NCI-H510A (cell line): ENCODE measurements around the gene UNC79.

ENCODE experiments used
- DNase-seq: peaks from one replicate; lab custom pipeline; 2025; lab: John Stamatoyannopoulos, UW

Gene UNC79

DNA sequence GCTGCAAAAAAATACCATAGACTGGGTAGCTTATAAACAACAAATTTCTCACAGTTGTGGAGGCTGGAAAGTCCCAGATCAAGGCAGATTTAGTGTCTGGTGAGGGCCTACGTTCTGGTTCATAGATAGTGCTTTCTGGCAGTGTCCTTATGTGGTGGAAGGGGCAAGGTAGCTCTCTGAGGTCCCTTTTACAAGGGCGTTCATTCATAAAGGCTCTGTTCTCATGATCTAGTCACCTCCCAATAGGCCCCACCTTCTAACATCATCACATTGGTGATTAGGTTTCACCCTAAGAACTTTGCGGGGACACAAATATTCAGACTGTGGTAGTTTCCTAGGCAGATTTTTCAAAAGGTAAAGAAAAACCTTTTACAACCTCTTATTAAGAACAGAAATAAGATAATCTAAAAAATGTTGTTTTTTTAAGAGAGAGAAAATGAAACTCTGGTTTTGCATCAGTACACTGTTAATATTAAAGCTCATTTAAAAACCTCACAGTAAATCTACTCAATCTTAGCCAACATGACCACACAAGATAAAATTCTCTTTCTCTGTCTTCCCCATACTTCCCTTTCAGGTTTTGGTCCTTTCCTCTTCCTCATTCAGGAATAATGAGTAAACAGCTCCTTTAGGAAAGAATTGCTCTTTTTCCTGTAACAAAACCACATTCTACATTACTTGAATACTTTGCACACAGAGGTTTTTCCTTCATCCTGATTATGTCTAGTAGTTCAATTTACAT is 117.5 kb downstream of the UNC79 start:
- DNase-seq, result no peak

- DNase-seq, result no peak
These were observed 118.9 kb downstream of the UNC79 start for GRCh38 chr14:93549595-93549994.

DNA sequence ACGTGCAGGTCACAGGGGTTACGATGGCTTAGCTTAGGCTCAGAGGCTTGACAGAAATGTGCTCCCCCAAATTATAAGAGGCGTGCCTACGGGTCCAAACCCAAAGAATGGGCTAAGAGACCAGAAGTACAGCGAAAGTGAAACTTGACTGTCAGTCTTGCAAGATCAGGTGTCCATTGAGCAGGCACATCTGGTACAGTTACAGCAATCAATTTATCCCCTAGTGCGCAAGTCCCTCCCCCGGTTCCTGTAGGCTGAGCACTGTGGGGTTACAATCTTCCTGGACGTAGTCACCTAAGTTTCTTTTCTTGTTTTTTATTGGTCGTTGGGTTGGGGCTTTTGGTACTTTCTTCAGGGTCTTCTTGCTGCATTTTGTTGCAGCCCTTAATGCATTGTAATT is 134.2 kb downstream of the UNC79 start:
- DNase-seq, result no peak

DNA sequence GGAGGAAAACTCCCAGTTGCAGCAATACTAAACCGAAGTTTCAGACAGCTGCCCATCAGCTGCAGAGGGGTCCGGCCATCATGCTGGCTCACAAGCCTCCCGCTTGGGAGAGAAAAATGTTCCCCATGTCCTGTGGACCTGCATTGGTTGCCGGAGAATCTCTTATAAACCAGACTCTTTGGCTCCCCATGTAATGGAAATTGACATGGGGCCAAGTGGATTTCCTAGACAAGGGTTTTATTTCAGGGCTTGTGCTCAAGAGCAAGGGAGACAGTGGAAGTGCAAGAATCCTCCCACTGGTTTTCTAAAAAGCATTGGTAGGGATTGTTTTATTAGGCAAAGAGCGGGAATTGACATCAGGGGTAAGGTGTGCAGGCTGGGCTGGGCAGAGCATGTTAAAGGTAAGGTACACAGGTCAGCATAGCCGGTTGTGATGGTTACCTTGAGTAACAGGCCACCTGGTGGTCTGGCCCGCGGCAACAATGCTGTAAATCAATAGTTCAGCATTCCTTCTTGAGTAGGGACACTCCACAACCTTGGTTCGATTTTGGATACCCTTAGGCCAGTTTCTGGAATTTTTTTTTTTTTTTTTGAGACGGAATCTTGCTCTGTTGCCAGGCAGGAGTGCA is 135.4 kb downstream of the UNC79 start:
- DNase-seq, result no peak

DNA sequence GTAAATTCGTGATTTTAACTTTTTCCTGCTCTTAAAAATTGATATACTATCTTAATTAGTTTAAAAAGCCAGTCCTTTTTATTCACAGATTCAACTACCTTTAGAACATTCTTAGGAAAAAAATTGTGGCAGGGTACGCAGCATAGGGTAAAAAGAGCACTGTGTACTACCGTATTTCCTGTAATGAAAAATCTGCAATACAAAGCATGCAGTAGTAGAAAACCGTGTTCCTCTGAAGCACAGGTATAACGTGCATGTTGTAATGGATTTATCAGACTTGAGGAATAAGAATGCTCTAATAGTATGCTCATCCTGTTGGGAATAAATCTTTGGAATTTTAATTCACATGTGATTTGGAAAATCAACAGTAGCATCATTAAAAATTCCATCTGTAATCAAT is 140.5 kb downstream of the UNC79 start:
- no peak for DNase-seq

- no peak for DNase-seq
These were observed 148.4 kb downstream of the UNC79 start for GRCh38 chr14:93579178-93579577.

- DNase-seq, result no peak
These were observed 151.8 kb downstream of the UNC79 start for GRCh38 chr14:93582516-93582915.

GRCh38 chr14:93587330-93587729 is 156.6 kb downstream of the UNC79 start:
- DNase-seq, result no peak

DNA sequence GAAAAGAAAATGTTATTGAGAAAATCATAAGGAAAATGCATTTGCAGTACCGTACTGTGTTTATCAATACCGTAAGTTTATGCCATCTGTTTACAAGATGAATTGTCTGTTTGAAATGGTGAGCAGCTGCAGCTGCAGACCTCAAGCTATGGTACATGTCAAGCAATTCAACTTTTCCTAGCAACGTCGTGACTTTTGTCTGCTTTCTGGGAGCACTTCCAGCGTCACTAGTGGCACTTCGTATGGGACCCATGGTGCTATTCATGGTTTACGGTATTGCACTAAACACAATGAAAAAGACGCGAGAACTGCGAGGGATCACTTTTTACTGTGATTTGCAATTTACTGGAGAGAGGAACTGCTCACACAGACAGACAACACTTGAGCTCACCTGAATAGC is 160.8 kb downstream of the UNC79 start:
- no peak for DNase-seq

DNA sequence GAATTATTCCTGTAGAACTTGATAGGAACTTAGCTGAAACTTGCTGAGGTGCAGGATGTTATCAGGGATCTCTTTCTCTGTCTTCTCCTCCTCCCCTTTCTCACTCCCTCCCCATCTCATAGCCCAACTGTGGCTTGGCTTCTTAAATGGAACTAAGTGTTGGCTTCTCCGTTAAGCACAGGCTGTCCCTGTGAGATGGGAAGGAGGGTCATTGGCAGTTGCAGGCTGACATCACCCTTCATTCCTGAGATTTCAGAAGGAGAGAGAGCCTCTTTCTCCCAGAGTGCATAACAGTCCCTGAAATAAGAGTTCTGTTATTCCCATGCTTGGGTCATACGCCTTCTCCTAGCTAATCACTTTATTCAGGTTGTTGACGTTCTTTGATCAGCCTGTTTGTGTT is 162.0 kb downstream of the UNC79 start:
- no peak for DNase-seq

GRCh38 chr14:93606091-93606490 is 175.4 kb downstream of the UNC79 start:
- DNase-seq, result no peak

DNA sequence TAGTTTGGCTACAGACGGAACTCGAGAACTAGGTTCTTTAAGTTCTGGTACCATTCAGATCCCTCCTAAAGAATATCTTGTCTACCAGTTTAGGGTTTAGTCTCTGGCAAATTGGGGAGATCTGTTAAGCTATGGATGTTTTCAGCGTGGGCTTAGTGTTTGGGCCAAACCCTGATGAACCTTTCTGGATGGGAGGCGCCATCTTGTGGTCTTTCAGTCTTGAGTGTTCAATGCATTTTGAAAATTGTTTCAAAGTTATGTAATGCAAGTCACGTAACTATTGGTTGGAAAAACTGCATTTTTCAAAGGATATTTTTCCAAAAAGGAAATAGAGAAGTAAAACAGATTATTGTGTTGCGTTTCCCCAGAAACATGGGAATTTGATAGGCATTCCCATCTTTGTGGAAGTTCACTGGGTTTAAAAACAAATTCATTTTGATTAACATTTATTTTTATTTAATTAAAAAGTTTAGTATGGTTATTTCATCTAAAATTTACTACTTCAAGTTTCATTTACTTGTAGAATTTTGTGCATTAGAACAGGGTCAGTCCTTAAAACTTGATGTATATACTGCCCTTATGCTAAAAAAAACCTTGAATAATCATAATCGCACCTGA is 188.5 kb downstream of the UNC79 start:
- DNase-seq, result no peak

GRCh38 chr14:93628048-93628447 is 197.3 kb downstream of the UNC79 start:
- DNase-seq, result no peak

DNA sequence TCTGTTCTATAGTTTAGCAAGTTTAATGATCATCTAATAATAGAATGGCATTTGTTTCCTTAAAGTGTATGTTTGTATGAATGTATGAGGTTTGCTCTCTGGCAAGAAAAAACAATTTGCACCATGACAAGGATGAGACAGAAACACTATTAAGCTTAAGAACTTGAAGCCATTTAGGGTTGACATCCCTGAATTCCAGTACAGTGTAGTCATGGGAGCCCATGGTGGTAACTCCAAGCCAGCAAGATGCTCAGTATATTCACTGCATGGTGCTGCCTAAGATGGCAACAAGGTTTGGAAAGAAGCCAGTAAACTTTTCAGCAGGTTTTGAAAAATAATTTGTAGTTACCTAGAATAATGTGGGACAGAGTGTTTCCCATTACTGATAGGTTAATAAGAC is 198.9 kb downstream of the UNC79 start:
- no peak for DNase-seq

GRCh38 chr14:93638790-93639189 is 208.1 kb downstream of the UNC79 start:
- no peak for DNase-seq

DNA sequence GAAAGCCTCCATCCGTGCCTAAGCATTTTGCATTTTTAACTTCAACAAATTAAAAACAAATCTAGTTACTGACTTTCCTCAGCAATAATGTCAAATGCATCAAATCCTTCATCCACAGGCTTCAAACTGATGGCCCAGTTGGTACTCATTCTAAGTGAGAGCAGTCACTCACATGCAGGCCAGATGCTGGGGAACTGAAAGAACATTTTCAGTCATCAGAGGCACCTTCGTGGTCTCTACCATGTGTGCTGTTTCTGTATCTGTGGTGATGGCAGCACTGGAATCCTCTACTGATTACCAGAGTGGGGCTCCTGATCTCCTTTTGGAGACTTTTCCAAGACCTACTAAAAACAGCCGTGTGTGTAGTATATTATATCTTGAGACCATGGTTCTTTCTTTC is 212.4 kb downstream of the UNC79 start:
- DNase-seq, result no peak

DNA sequence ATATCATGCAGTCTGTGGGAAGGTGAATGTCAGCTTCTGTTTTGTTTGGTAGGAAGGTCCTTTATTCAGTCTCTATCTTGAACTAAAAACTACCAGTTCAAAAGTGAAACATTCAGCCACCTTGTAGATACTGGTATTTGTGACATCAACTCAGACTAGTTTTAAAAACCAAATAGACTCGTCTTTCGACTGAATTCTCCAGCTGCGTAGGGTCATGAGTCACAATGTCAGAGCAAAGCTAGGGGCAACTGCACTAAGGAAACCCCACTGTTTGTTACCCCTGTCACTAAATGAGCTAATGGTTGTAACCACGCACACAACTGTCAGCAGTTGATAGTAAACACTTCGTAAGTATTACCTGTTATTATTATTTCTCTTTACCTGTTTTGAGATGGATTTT is 212.9 kb downstream of the UNC79 start:
- no peak for DNase-seq

DNA sequence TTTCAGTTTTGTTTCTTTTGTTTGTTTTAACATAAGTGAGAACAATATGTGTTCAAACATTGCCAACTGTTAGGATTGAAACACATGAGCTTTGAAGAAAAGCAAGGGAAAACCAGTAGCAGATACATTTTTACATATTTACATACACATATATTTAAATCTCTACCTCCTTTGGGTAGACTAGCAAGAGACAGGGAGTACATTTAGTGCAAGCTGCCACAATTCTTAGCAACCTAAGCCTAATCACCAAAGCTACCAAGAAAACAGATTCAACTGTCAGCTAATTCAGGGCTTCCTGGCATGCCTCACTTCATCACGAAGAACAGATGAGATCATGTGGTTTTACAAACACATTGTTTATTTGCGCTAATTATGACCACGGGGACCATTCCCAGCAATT is 214.5 kb downstream of the UNC79 start:
- no peak for DNase-seq

DNA sequence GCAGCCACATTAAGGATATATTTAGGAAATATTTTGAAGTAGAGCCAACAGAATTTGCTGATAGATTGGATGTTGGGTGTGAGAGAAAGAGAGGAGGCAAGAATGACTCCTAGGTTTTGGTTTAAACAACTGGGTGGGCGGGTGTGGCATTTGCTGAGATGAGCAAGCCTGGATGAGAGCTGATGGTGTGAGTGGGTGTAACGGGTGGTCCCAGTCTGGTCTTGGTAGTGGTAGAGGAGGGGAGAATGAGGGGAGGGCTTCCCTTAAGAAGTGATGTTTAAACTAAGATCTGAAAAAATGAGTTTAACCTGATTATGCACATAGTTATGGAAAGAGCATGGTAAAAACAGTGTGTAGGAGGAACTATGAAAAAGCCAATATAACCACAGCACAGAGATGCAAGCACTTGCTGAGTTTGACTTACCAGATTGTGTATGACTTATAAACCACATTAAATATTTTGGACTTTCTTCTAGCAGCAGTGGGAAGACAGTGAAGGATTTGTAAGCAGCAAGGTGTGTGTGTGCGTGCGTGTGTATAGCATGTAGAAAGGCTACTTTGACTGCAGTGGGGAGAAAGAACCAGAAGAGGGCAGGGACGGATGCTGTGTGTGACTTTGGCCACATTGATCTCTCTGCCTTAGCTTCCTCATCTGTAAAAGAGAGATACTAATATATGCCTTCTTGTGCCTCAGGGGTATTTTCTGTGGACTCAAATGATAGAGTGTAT is 217.9 kb downstream of the UNC79 start:
- no peak for DNase-seq

- no peak for DNase-seq
These were observed 223.9 kb downstream of the UNC79 start for GRCh38 chr14:93654599-93654998.

DNA sequence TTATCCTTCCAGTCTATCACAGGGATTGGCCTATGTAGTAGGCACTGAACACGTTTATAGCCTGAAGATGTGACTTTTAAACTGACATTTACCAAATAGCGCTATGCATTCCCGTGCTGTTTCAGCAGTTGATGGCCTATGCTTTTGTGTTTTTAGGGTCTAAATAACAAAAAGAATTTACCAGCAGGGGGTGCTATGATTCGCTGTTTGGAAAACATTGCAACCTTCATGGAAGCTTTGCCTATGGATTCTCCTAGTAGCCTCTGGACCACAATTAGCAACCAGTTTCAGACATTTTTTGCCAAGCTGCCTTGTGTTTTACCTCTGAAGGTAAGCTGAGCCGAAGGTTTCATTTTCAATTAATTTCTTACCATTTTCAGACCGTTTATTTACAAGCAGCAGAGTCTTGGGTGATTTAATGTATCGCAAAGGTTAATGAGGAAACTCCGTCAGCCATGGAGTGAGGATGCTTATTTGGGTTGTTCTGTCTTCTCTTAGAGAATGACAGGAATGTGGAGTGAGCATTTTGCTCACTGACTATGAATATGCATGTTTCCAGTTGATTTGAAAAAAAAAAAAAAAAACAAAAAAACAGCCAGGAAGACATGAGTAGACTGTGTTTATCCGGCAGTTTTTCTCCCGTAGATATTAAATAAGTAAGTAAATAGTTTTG is 224.5 kb downstream of the UNC79 start:
- DNase-seq, result peak; percentile 19

GRCh38 chr14:93657875-93658274 is 227.1 kb downstream of the UNC79 start:
- no peak for DNase-seq
